Mesenchymal stem cell (in vitro differentiated cells and primary cell): ENCODE measurements around the gene GTF2F2.
"Not testable (repeated sequence)": the region's sequence is repeated elsewhere in the genome, so short reads cannot be mapped to it uniquely, and the experiment has no call there.

Experiments
- DNase-seq: peaks from one replicate; pipeline ENCODE4 v3.0.0-alpha.2; 2013
- H2AFZ ChIP-seq: one replicate; pipeline ENCODE4 v1.6.1; 2013; ENCODE audit warnings: low read depth, mild to moderate bottlenecking, control low read depth, inconsistent platforms, low read length, moderate library complexity
- H2AK5ac ChIP-seq: 2 replicates; pipeline ENCODE4 v1.6.1; 2013; ENCODE audit warnings: low read length, moderate library complexity, mild to moderate bottlenecking, inconsistent platforms; ENCODE audit not compliant: severe bottlenecking
- H2BK120ac ChIP-seq: one replicate; pipeline ENCODE4 v1.6.1; 2013; ENCODE audit warnings: low read depth, mild to moderate bottlenecking, inconsistent platforms, low read length, moderate library complexity
- H2BK12ac ChIP-seq, 2 experiments: one replicate each; pipeline ENCODE4 v1.6.1; 2013; ENCODE audit warnings: inconsistent platforms in 2 of 2, low read length in 2 of 2, mild to moderate bottlenecking in 2 of 2, moderate library complexity in 2 of 2, control low read depth in 1 of 2
- H2BK15ac ChIP-seq: one replicate; pipeline ENCODE4 v1.6.1; 2013; ENCODE audit warnings: mild to moderate bottlenecking, low read depth, inconsistent platforms; ENCODE audit not compliant: poor library complexity, severe bottlenecking
- H2BK5ac ChIP-seq: 2 replicates; pipeline ENCODE4 v1.6.1; 2013; ENCODE audit warnings: low read depth, mild to moderate bottlenecking, low read length, control low read depth, inconsistent platforms; ENCODE audit not compliant: poor library complexity, severe bottlenecking
- H3K14ac ChIP-seq, 2 experiments: one replicate each; pipeline ENCODE4 v1.6.1; 2013; ENCODE audit warnings: inconsistent platforms in 2 of 2, low read length in 2 of 2, control low read depth in 1 of 2, mild to moderate bottlenecking in 1 of 2, moderate library complexity in 1 of 2
- H3K18ac ChIP-seq, 2 experiments: one replicate each; pipeline ENCODE4 v1.6.1; 2013; ENCODE audit warnings: inconsistent platforms in 2 of 2, low read length in 2 of 2, control low read depth in 1 of 2, low read depth in 1 of 2, mild to moderate bottlenecking in 1 of 2
- H3K23ac ChIP-seq, 2 experiments: one replicate each; pipeline ENCODE4 v1.6.1; 2013; ENCODE audit warnings: inconsistent platforms in 2 of 2, low read length in 2 of 2, mild to moderate bottlenecking in 2 of 2, moderate library complexity in 2 of 2, control low read depth in 1 of 2
- H3K27ac ChIP-seq: 2 replicates; pipeline ENCODE4 v1.5.1; 2013; ENCODE audit warnings: mild to moderate bottlenecking, moderate library complexity, low read length, control low read depth, inconsistent platforms; ENCODE audit not compliant: poor library complexity, severe bottlenecking
- H3K27me3 ChIP-seq, 2 experiments: 2 replicates each; pipeline versions ENCODE4 v1.6.1 to v1.7.0; 2013; ENCODE audit warnings: low read length in 2 of 2, mild to moderate bottlenecking in 2 of 2, moderate library complexity in 2 of 2, control low read depth in 1 of 2, inconsistent platforms in 1 of 2; ENCODE audit not compliant: control insufficient read depth in 1 of 2, insufficient read depth in 1 of 2
- H3K36me3 ChIP-seq, 2 experiments: 2 replicates each; pipeline versions ENCODE4 v1.6.1 to v1.7.0; 2013; ENCODE audit warnings: low read length in 2 of 2, control low read depth in 1 of 2, inconsistent platforms in 1 of 2, low read depth in 1 of 2, mild to moderate bottlenecking in 1 of 2; ENCODE audit not compliant: insufficient read depth in 2 of 2, control insufficient read depth in 1 of 2
- H3K4ac ChIP-seq, 2 experiments: one replicate each; pipeline ENCODE4 v1.6.1; 2013; ENCODE audit warnings: inconsistent platforms in 2 of 2, low read length in 2 of 2, mild to moderate bottlenecking in 2 of 2, moderate library complexity in 2 of 2, control low read depth in 1 of 2, low read depth in 1 of 2
- H3K4me1 ChIP-seq: 2 replicates; pipeline ENCODE4 v1.6.1; 2013; ENCODE audit warnings: low read depth, low read length, control low read depth; ENCODE audit not compliant: control insufficient read depth, insufficient read depth
- H3K4me2 ChIP-seq: 2 replicates; pipeline ENCODE4 v1.6.1; 2013; ENCODE audit warnings: low read length, mild to moderate bottlenecking, inconsistent platforms; ENCODE audit not compliant: poor library complexity, severe bottlenecking
- H3K4me3 ChIP-seq, 2 experiments: 2 replicates each; pipeline versions ENCODE4 v1.5.1 to v1.7.0; 2013; ENCODE audit warnings: low read length in 2 of 2, mild to moderate bottlenecking in 2 of 2, control low read depth in 1 of 2, low read depth in 1 of 2; ENCODE audit not compliant: insufficient read depth in 1 of 2
- H3K79me1 ChIP-seq: replicated peaks from 2 replicates; pipeline ENCODE4 v1.6.1; 2013; ENCODE audit warnings: mild to moderate bottlenecking, control low read depth, low read length, inconsistent platforms; ENCODE audit not compliant: poor library complexity, severe bottlenecking
- H3K9ac ChIP-seq: 2 replicates; pipeline ENCODE4 v1.7.0; 2013; ENCODE audit warnings: mild to moderate bottlenecking, low read length, moderate library complexity
- H3K9me3 ChIP-seq: 2 replicates; pipeline ENCODE4 v1.7.0; 2013; ENCODE audit warnings: mild to moderate bottlenecking, low read length; ENCODE audit not compliant: control insufficient read depth
- H4K8ac ChIP-seq: one replicate; pipeline ENCODE4 v1.6.1; 2013; ENCODE audit warnings: inconsistent platforms, mild to moderate bottlenecking, low read length, moderate library complexity
- H4K91ac ChIP-seq: one replicate; pipeline ENCODE4 v1.6.1; 2013; ENCODE audit warnings: mild to moderate bottlenecking, low read length, inconsistent platforms
- WGBS: methylation state at CpG from one replicate; pipeline ENCODE4 v1.1.7; 2013; ENCODE audit warnings: mixed read lengths; 5-methylcytosine and 5-hydroxymethylcytosine counted together

The GTF2F2 gene

GRCh38 chr13:45298206-45298505 is 177.8 kb downstream of the GTF2F2 start:
- Histone ChIP-seq H4K91ac (no peak overlapping the region), H3K79me1 (no peaks in the 10 kb centered on the region), H3K4me2 (no peak overlapping the region), H3K4me1 (peaks cover 4% of the 10 kb centered on the region), H3K23ac (peak overlapping the region in 1 of 2 experiments; percentile 26), H3K9ac (no peak overlapping the region), H2BK15ac (no peak overlapping the region), H3K18ac (peak overlapping the region in 1 of 2 experiments; percentile 44), H3K36me3 (peaks cover 0 to 4% of the 10 kb centered on the region in 2 experiments), H3K27ac (no peak overlapping the region), H2BK120ac (no peak overlapping the region), H3K4me3 (no peak overlapping the region), H3K4ac (no peak overlapping the region), H2AFZ (no peak overlapping the region), H2BK5ac (no peak overlapping the region), H3K9me3 (no peaks in the 10 kb centered on the region), H3K27me3 (peaks cover 0 to 6% of the 10 kb centered on the region in 2 experiments), H2BK12ac (no peak overlapping the region), H2AK5ac (no peak overlapping the region), H3K14ac (no peak overlapping the region), H4K8ac (no peak overlapping the region)
- DNase-seq: no peak
- 80% methylated on average over 1 of the region's 2 CpGs for WGBS

GRCh38 chr13:45298550-45298949 is 178.2 kb downstream of the GTF2F2 start:
- H3K4me1 ChIP-seq, H3K4me2 ChIP-seq, H3K36me3 ChIP-seq, H3K79me1 ChIP-seq, H2BK120ac ChIP-seq, H2BK5ac ChIP-seq, H2BK12ac ChIP-seq, H2AFZ ChIP-seq, H4K8ac ChIP-seq, H3K9ac ChIP-seq, H3K4me3 ChIP-seq, H3K27ac ChIP-seq, H3K9me3 ChIP-seq, H3K27me3 ChIP-seq, H2BK15ac ChIP-seq, H2AK5ac ChIP-seq, DNase-seq, H3K14ac ChIP-seq, H3K4ac ChIP-seq, H4K91ac ChIP-seq: not testable (repeated sequence)
- peak overlapping the region in 1 of 2 experiments; percentile 26 for H3K23ac ChIP-seq
- 98% methylated on average over 3 of the region's 3 CpGs for WGBS
- peak overlapping the region in 1 of 2 experiments; percentile 44 for H3K18ac ChIP-seq

- no peak overlapping the region for H3K14ac ChIP-seq
- H2BK120ac ChIP-seq: no peak overlapping the region
- no peak overlapping the region for H3K4me2 ChIP-seq
- no peak overlapping the region for H2AFZ ChIP-seq
- H3K9ac ChIP-seq: no peak overlapping the region
- H3K27me3 ChIP-seq: peaks cover 0 to 6% of the 10 kb centered on the region in 2 experiments
- no peak overlapping the region for H2BK5ac ChIP-seq
- no peak overlapping the region for H4K91ac ChIP-seq
- H2BK15ac ChIP-seq: no peak overlapping the region
- no peaks in the 10 kb centered on the region for H3K79me1 ChIP-seq
- no peak for DNase-seq
- no peak overlapping the region for H3K4ac ChIP-seq
- no peak overlapping the region for H2AK5ac ChIP-seq
- H3K4me1 ChIP-seq: peaks cover 4% of the 10 kb centered on the region
- no peak overlapping the region for H3K23ac ChIP-seq
- no peak overlapping the region for H2BK12ac ChIP-seq
- H3K4me3 ChIP-seq: no peak overlapping the region
- H3K18ac ChIP-seq: no peak overlapping the region
- no peak overlapping the region for H4K8ac ChIP-seq
- no peak overlapping the region for H3K27ac ChIP-seq
- H3K9me3 ChIP-seq: no peaks in the 10 kb centered on the region
- WGBS: 96% methylated on average over 3 of the region's 3 CpGs
- H3K36me3 ChIP-seq: peaks cover 0 to 4% of the 10 kb centered on the region in 2 experiments
Observed at GRCh38 chr13:45299194-45299593, 178.9 kb downstream of the GTF2F2 start.

- Histone ChIP-seq H3K27me3 (peaks cover 0 to 6% of the 10 kb centered on the region in 2 experiments), H3K14ac (no peak overlapping the region), H3K27ac (no peak overlapping the region), H3K4me1 (peaks cover 1% of the 10 kb centered on the region), H3K18ac (no peak overlapping the region), H3K9me3 (no peaks in the 10 kb centered on the region), H4K8ac (no peak overlapping the region), H3K9ac (no peak overlapping the region), H3K36me3 (peaks cover 0 to 4% of the 10 kb centered on the region in 2 experiments), H3K79me1 (no peaks in the 10 kb centered on the region), H3K4ac (no peak overlapping the region), H4K91ac (no peak overlapping the region), H3K4me3 (no peak overlapping the region), H2AK5ac (no peak overlapping the region), H3K23ac (no peak overlapping the region), H3K4me2 (no peak overlapping the region), H2AFZ (no peak overlapping the region), H2BK12ac (no peak overlapping the region), H2BK15ac (no peak overlapping the region), H2BK5ac (no peak overlapping the region), H2BK120ac (no peak overlapping the region)
- DNase-seq: no peak
- WGBS: 97% methylated on average over 5 of the region's 9 CpGs
Observed at GRCh38 chr13:45300190-45300985, 180.1 kb downstream of the GTF2F2 start.
